Forelimb muscle (tissue), 1 donor: Measurements from ENCODE around the gene TECTB. TPM values are rescaled to one million over a fixed set of nuclear protein-coding genes. Genes with fewer than 3 reads are reported as not detected.

ENCODE experiments used
- DNase-seq: peaks from one replicate; pipeline ENCODE4 v3.0.0-alpha.2; 2013; ENCODE audit warnings: low read depth
- polyA plus RNA-seq: library from polyadenylated mRNA; unstranded; fragments of 120-200 nt; gene quantifications from one replicate; pipeline ENCODE4 v1.2.1, GENCODE V29; 2013; ENCODE audit not compliant: insufficient read length

Gene TECTB
- polyA plus RNA-seq, 1 donor, result not detected

- DNase-seq, result no peak
Measured at GRCh38 chr10:112274831-112275230, 8.4 kb upstream of the TECTB start.

GRCh38 chr10:112275512-112276245 is 7.5 kb upstream of the TECTB start:
- no peak for DNase-seq

GRCh38 chr10:112278871-112279270 is 4.3 kb upstream of the TECTB start:
- no peak for DNase-seq

GRCh38 chr10:112279433-112279832 is 3.8 kb upstream of the TECTB start:
- DNase-seq, result no peak

GRCh38 chr10:112280205-112280921 is 2.8 kb upstream of the TECTB start:
- DNase-seq, result no peak

- DNase-seq, result no peak
Measured at GRCh38 chr10:112282086-112282485, 1.1 kb upstream of the TECTB start.

GRCh38 chr10:112286837-112287818 is 3.9 kb downstream of the TECTB start:
- no peak for DNase-seq

- DNase-seq, result no peak
Measured at GRCh38 chr10:112287844-112288243, 4.6 kb downstream of the TECTB start.

- DNase-seq, result no peak
Measured at GRCh38 chr10:112288486-112288885, 5.3 kb downstream of the TECTB start.

- no peak for DNase-seq
Measured at GRCh38 chr10:112289373-112290053, 6.3 kb downstream of the TECTB start.

GRCh38 chr10:112290054-112290373 is 6.8 kb downstream of the TECTB start:
- DNase-seq, result no peak

- no peak for DNase-seq
Measured at GRCh38 chr10:112294169-112294568, 11.0 kb downstream of the TECTB start.

GRCh38 chr10:112295853-112296830 is 12.9 kb downstream of the TECTB start:
- DNase-seq, result no peak

- no peak for DNase-seq
Measured at GRCh38 chr10:112296908-112297331, 13.7 kb downstream of the TECTB start.

GRCh38 chr10:112298581-112298980 is 15.4 kb downstream of the TECTB start:
- DNase-seq, result no peak

- DNase-seq, result no peak
Measured at GRCh38 chr10:112299456-112299855, 16.3 kb downstream of the TECTB start.

- no peak for DNase-seq
Measured at GRCh38 chr10:112302335-112302734, 19.1 kb downstream of the TECTB start.

GRCh38 chr10:112303528-112303927 is 20.3 kb downstream of the TECTB start:
- no peak for DNase-seq

- no peak for DNase-seq
Measured at GRCh38 chr10:112304267-112304859, 21.2 kb downstream of the TECTB start.
